HG03045 (cell line): Measurements from ENCODE around the gene AKR1B1.

Experiments
- ATAC-seq: cut with Tn5 transposase; IDR thresholded peaks from one replicate; pipeline ENCODE4 v1.9.1; 2021; ENCODE audit warnings: mild to moderate bottlenecking, moderate library complexity; ENCODE audit not compliant: unreplicated experiment

Gene AKR1B1

DNA sequence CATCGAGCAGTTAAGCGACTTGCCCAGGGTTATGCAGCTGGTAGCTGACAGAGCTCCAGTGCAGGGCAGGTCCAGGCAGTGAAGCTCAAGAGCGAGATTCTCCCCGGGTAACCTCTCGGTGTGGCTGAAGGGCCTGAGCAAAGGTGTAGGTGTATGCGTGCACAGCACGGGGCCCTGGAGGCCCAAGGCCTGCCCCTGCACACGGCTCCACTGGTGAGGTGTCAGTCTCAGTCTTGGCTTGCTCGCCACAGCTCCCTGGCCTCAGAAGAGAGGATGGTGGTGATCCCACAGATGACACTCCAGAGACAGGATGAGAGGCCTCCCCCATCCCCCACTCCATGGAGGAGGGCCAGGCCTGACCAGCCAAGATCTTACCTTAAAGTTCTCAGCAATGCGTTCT lies 12.0 kb downstream of the AKR1B1 start:
- ATAC-seq = no peak

DNA sequence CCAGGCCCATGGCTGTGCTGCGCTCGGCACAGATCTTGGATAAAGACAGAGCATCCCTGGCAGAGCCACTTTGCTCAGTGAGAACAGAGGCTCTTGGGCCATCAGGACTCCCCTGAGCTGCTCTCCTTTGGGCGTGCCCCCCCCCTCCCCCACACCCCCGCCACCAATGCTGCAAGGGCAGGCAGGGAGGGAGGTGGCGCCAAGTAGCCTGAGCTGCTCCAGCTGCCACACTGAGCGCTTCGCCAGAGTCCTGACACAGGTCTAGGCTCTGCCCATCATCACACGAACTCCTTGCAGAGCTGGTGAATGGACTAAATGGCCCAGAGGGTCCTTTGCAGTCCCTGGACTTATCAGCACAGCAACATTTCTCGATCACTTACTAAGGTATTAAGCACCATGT lies 12.5 kb downstream of the AKR1B1 start:
- ATAC-seq = no peak

DNA sequence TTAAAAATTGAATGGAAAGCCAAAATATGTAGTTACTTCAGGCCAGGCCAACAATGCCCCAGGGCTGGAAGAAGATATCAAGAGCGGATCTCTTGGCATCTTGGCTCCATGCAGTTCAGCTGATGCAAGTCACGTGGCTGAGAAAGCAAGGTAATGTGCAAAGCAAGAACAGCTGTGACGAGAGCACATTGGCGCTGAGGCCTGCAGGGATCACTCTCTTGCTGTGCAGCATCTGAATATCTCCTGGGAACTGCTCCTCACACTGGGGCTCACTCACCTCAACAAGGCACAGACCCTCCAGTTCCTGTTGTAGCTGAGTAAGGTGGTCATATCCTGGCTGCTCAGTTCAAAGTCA lies 14.0 kb downstream of the AKR1B1 start:
- ATAC-seq = no peak

DNA sequence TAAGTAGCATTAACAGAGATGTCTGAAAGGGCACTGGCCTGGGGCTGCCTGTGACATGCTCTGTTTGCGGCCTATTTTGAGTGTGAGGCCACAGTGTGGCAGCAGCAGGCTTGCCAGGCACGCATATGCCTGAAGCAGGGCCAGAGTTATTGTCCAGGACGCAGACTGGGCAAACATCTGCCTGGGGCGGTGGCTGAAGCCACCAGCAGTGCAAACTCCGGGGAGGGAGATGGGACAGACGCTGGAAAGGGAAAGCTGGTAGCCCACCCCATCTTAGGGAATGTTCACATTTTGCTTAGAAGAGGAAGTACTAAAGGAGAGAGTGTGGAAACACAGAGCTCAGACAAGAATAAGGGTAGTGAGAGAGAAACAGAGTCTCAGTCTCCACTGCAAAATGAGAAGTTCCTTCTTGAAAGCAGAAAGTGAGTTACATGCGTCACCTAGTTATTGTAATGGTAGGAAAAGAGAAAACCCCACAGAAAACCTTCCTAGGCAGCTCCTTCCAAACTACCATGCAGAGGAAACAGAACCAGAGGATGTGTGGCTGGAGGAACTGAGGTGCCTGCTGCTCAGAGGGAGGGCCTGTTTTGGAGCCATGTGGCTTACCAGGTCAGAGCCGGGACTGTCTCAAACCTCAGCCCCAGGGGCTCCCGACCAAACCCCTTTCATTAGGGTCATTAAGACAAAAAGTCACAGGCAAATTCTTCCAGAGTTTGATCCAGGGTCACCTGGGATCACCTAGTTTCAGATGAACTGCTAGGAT lies 14.5 kb downstream of the AKR1B1 start:
- no peak for ATAC-seq

DNA sequence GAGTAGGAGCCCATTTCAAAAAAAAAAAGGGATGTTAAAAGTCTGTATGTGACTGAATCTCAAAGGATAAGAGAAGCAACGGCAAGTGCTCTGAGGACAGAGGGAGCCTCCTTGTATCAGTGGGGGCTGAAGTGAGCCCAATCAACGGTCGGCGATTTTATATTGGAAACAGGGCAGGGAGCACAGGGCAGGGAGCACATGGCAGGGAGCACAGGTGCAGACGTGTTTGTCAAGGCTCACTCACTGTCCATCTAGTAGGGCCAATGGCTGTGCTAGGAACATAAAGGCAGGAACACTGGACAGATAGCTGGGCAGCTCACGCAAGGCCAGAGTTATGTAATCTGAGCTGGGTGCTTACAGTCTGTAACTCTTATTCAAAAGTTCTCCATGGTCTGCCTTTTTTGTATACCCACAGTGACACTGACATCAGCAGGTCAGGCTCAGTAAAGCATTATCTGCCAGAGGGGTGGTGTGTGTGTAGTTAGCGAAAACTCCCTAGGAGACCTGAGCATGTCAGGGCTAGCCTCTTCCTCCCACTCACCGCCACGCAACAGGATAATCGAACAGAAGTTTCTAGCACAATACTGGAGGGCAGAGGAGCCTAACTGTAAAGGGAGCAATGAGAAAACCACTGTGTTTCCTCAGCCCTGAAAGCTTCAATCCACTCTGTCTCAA lies 15.4 kb downstream of the AKR1B1 start:
- no peak for ATAC-seq

DNA sequence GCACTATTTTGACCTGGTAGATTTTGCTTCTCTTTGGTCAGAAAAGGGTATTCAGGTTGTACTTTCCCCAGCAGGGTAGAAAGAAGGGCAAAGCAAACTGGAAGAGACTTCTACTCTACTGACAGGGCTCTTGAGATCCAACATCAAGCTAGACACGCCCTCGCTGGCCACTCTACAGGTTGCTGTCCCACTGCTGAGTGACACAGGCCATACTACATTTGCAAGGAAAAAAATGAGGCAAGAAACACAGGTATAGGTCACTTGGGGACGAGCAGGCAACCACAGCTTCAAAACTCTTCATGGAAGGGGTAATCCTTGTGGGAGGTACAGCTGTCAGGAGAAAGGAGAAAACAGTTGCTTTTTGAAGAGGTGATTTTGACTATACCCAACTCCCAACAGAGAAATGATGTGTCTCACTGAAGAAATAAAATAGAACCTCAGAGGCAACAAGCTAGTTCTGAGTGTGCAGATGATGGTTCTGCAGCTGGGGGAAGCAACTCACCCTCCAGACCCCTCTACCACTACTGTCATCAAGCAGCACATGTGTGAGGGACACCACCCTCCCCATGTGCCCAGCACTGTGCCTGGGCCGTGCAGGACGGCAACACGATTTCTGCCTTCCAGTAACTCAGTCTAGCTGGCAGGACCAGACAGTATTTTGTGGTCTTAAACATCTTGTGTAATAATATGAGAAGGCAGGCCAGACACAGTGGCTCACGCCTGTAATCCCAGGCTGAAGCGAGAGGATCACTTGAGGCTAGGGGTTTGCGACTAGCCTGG lies 16.3 kb downstream of the AKR1B1 start:
- ATAC-seq = no peak

DNA sequence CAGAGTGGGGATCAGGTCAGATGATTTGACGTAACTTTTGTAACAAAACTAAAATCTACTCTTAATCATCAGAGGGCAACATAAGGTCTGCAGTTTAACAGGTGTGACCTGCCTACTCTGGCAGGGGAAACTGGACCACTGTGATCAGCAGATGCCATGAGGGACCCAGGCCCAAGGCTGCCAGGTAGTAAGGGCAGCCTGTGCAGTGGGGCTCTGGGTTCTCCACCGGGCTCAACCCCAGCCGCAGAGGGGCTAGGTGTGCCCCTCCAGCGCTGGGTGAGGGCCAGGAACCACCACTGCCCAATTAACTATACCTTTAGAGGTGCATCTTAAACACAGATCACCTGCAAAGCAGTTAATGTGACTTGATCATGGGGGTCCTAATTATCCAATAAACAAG lies 17.6 kb downstream of the AKR1B1 start:
- ATAC-seq = no peak

DNA sequence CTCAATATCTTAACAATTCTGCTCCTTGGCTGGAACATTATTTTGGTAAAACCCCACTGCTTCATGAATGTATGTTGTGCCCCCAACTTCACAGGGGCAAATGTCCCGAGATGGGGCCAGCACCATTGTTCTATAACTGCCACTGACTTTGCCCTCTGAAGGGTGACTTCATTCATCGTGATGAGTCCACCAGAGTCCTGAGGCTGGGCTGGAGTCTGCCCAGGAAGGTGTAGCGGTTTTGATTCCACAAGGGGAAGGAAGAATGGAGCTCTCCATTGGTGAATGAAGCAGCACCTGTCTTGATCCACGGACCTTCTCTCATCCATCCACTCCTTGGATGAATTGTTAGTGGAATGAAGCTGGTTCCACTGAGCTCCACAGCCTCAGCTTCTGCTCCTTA lies 18.4 kb downstream of the AKR1B1 start:
- ATAC-seq = no peak

DNA sequence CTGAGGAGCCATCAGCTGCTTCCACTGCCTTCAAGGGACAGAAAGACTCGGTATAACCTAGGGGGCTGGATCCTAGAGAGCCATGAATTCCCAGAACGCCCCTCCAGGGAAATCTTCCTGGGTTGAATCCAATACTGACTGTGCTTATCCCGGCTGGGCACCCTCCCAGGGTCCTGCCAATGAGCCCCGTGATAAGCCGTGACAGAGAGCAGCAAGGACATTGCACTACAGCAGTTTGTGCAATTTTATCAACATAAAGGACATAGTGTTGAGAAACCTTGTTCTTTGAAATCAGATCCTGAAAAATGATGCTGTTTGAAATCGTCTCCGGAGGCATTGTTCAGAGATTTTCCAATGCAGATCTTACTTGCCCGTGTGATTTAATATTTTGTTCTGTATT lies 18.8 kb downstream of the AKR1B1 start:
- ATAC-seq = no peak

DNA sequence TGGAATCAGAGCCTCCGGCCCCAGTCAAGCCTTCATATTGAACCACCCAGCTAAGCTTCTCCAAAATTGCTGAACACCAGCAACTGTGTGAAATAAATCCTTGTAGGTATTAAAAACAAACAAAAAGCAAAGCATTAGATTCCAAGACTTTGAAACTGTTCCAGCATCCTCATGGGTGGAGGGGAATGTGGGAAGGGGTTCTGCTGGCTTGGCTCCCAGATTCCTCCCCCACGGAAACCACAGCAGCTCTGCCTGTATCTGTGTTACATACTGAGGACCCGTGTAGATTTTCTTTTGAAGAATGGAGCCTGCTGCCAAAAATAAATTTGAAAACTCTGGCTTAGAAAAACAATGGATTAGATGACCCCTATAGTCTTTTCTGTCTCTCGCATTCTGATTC lies 20.0 kb downstream of the AKR1B1 start:
- ATAC-seq = no peak

DNA sequence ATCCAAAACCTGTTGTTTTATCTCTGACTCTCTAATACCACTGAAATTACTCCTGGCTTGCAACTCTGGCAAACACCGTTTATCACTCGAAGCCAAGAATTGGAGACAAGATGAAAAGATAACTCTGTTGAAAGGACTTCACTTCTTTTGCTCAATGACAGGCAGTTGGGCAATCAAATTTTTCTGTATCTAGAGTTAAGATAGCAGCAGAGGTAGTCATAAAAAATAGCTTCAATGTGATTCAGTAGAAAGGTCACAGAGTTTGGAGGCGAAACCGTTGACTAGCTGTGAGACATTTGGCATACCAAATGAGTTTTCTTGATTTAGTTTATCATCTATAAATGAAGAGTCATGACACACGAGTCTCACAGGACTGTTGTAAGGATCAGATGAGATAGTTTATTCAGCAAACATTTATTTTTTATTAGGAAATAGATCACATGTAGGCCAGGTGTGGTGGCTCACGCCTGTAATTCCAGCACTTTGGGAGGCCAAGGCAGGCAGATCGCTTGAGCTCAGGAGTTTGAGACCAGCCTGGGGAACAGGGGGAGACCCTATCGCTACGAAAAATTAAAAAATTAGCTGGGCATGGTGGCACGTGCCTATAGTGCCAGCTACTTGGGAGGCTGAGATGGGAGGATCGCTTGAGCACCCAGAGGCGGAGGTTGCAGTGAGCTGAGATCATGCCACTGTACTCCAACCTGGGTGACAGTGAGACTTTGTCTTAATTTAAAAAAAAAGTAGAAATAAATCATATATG lies 23.6 kb downstream of the AKR1B1 start:
- no peak for ATAC-seq

DNA sequence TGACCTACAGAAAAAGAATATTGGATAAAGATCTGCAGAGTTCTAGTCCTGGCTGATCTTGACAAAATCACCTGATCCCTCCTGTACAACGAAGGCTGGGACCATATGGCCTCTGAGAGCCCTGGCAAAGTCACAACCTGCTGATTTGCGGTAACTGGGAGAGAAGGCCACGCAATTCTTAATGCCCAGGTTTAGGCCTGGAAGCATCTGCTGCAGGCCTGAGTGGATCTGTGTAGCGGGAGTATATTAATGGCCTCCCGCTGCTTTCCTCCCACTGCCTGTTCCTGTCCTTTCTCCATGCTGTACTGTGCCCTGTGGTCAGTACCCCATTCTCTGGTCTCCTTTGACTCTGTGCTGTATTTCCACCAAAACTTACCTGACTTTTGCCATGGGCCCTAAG lies 24.2 kb downstream of the AKR1B1 start:
- ATAC-seq = no peak

DNA sequence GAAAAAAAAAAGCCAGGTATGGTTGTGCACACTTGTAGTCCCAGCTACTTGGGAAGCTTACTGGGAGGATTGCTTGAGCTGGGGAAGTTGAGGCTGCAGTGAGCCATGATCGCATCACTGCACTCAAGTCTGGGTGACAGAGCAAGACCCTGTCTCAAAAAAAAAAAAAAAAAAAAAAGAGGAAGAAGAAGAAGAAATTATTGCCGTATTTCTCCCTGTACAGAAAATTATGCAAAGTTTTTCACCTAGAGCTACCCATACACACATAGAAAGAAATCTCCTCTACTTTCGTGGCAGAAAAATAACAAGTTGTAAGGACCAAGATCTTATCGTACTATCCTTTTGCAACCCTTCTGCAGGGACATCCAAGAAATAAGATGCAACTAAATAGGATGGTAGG lies 25.5 kb downstream of the AKR1B1 start:
- ATAC-seq = no peak

DNA sequence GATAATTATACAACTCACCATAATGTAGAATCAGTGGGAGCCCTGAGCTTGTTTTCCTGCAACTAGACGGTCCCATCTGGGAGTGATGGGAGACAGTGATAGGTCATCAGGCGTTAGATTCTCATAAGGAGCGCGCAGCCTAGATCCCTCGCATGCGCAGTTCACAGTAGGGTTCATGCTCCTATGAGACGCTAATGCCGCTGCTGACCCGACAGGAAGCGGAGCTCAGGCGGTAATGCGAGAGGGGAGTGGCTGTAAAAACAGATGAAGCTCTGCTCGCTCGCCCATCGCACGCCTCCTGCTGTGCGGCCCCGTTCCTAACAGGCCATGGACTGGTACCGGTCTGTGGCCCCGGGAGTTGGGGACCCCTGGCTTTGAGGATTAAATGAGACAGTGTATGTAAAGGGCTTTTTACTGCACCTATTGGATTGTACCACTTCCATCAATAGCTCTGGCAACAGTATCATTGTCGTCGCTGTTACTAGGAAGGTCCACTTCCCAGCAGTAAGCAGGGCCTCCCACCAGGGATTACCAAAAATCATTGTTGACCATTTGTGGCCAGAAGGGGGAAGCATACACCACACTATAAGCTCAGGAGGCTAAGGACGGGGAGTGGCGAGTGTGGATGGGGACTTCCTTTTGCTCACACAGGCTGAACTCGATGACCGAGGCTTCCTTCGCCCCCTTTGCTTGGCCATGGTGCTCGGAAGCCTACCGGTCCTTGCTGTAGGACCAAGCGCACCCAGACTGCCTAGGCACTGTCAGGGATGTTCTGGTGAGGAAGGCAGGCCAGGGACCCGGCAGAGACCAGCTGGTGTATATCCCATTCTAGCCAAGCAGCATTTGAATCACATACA lies 26.4 kb downstream of the AKR1B1 start:
- peak; percentile 94 for ATAC-seq

DNA sequence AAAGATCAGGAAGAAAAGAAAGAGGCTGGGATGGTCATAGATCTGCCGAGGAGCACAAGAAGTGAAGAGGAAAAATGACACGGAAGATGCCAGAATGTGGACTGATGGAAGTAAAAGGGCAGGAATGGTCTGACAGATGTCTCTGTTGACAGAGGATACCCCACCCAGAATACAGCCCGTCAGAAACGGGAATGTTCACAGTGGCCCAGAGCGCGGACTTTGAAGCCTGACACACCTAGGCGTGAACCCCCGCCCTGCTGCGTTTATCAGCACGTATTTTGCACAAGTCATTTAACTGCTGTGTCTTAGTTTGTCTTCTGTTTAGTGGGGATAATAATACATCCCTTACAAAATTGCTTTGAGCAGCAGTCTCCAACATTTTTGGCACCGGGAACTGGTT lies 27.1 kb downstream of the AKR1B1 start:
- ATAC-seq = no peak

DNA sequence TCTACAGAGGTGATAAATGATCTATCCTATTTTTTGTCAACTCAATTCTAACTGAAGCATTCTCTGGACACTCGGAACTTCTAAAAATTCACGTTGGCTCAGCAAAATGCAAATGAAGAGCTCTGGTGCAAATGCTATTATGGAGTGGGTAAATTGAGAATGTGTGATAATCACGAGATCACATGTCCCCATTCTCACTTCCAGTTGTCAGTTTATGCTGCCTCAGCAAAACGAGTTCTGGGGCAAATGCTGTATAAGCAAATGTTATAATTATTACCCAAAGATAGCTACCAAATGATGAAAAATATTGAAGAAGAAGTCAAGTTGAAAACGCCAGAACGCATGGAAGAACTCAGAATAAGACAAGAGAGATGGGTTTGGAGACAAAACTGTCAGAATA lies 29.4 kb downstream of the AKR1B1 start:
- ATAC-seq = no peak

DNA sequence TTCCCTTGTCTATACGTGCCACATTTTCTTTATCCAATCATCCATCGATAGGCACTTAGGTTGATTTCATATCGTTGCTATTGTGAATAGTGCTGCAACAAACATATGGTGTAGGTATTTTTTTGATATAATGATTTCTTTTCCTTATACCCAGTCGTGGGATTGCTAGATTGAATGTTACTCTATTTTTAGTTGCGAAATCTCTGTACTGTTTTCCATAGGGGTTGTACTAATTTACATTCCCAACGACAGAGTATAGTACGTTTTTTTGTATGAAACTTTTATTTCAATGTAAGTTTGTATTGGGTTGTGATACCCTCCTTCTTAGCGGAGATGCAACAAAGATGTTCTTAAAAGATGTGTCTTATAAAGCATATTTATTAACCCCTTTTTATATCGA lies 30.0 kb downstream of the AKR1B1 start:
- ATAC-seq = no peak

DNA sequence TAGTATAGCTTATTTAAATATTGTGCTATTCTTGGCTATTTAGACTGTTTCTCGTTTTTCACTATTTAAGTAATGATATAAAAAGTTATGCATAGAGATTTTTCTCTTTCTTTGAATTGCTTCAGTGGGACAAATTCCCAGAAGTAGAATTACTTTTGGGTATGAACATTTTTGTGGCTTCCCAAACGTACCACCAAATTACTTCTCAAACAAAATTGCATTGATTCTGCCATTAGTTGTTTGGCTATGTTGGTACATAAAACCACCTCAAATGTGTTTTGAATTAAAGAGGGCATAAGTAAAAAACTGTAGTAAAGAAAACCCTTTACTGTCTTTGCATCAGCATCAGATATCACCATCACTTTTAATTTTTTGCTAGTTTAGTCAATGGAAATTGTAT lies 31.0 kb downstream of the AKR1B1 start:
- ATAC-seq = no peak

DNA sequence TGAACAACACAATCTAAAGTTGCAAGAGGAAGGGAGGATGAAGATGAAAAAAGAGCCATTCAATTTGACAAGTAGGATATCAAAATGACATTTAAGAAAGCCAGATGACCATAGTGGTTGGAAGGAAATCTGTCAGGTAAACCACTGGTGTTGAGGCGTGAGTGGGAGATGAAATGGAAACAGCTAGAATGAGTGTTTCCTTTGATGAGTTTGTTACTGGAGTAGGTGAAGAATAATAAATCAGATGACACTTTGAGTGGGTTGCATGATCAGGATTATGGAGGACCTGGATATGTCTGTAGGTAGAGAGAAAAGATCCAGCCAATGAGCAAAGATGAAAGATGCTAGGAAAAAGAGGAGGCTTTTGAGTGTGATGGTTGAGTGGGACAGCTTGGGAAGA lies 33.1 kb downstream of the AKR1B1 start:
- no peak for ATAC-seq

DNA sequence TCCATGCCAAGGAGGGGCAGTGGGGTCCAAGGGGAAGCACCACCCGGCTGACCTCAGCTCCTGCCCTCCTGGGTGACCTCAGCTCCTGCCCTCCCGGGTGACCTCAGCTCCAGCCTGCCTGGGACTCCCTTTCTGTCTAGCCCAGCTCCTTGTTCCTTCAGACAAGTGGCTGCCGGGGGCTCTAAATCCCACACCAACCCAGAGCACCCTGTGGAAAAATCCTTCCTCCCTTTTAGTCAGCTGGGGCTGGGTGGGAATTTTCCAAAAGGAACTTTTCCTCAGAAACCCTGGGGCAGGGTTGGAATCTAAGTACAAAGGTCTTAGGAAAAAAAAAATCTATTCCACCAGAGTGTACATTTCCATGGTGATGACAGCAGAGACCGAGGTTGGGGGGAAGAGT lies 36.3 kb downstream of the AKR1B1 start:
- ATAC-seq = no peak
